Fibroblast of skin of left quadriceps (primary cell): Measurements from ENCODE around the gene PPP4R1.
"Not testable (repeated sequence)": the region's sequence is repeated elsewhere in the genome, so short reads cannot be mapped to it uniquely, and the experiment has no call there.

Source experiments
- DNase-seq, 2 experiments: peaks; one replicate each; pipeline ENCODE4 v3.0.0-alpha.2; 2013; ENCODE audit warnings: low read depth in 2 of 2

Gene PPP4R1

GRCh38 chr18:9614401-9615279 lies at the start of gene PPP4R1:
Gene PPP4R1, minus strand, starts transcription at chr18:9614559. Its CDS starts 75 bp downstream, at chr18:9614484.
- DNase-seq = no peak

DNA sequence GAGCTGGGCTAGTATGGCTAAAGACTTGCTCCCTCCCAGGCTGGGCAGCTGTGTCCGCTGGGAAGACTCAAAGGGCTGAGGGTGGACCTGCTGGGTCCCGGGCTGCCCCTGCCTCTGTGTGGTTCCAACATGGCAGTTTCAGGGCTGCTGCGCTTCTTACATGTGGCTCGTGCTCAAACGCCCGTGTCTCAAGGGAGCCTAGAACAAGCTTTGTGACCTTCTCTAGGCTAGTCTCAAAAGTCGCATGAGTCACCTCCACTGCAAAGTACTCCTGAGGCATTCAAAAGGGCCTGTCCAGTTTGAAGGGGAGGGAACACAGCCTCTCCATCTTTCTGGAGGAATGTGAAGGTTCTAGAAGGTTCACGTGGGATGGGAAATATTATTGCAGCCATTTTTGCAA lies 49.0 kb upstream of the PPP4R1 start:
- no peak for DNase-seq

- no peak for DNase-seq
Measured at GRCh38 chr18:9661564-9661963, 47.2 kb upstream of the PPP4R1 start.

- DNase-seq = no peak
Measured at GRCh38 chr18:9659499-9660375, 45.4 kb upstream of the PPP4R1 start.

- no peak for DNase-seq
Measured at GRCh38 chr18:9658087-9658641, 43.8 kb upstream of the PPP4R1 start.

DNA sequence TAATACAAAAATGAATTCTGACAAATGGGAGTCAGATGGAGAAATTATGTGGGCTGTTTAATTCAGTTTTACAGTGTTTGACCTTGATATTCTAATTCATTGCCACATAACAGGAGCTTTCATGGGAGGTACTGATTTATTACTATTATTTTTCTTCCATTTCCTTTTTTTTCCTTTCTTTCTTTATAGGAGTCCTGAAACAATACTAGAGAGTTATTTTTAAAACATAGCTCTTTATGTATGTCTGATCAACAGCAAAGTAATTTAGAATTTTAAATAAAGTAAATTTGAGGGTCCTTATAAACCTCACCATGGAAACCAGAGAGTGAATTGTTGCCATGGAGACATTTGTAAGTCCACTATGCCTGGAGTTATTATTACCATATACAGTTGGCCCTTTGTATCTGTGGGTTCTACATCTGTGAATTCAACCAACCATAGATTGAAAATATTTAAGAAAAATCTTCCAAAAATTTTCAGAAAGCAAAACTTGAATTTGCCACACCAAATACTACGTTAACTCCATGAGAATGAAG lies 40.9 kb upstream of the PPP4R1 start:
- DNase-seq = no peak

DNA sequence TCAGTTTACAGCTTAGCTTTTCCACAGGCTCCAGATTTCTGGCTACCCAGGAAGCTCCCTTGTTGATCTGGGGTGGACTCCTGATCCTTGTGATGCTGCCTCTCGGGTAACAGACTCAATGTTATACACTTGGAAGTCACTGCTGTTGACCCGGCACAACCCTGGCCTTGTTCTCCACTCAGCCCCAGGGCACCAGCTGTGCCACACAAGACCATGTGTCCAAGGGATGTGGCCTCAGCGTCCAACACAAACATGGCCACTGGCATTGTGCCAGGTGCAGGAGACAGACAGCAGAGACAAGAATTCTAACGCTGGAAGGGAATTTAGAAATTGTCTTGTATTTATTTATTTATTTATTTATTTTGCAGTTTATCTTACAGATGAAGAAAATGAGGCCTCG lies 39.0 kb upstream of the PPP4R1 start:
- no peak for DNase-seq

DNA sequence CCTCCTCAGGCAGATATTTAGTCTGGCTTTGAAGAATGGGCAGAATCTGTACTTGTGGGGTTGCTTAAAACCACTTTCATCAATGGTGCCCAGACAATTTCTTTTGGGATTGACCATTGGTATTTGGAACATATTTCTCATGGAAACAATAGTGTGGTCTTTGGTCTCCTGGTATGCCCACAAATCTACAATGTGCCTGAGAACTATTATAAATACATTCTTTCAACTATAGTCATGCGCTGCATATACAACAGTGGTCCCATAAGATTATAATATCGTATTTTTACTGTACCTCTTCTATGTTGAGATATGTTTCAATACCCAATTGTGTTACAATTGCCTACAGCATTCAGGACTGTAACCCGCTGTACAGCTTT lies 34.8 kb upstream of the PPP4R1 start:
- DNase-seq = peak in 1 of 2 experiments; percentile 48

- no peak for DNase-seq
Measured at GRCh38 chr18:9648431-9649163, 34.2 kb upstream of the PPP4R1 start.

- no peak for DNase-seq
Measured at GRCh38 chr18:9647496-9648323, 33.4 kb upstream of the PPP4R1 start.

- DNase-seq = peak; percentile 97
Measured at GRCh38 chr18:9643549-9643948, 29.2 kb upstream of the PPP4R1 start.

DNA sequence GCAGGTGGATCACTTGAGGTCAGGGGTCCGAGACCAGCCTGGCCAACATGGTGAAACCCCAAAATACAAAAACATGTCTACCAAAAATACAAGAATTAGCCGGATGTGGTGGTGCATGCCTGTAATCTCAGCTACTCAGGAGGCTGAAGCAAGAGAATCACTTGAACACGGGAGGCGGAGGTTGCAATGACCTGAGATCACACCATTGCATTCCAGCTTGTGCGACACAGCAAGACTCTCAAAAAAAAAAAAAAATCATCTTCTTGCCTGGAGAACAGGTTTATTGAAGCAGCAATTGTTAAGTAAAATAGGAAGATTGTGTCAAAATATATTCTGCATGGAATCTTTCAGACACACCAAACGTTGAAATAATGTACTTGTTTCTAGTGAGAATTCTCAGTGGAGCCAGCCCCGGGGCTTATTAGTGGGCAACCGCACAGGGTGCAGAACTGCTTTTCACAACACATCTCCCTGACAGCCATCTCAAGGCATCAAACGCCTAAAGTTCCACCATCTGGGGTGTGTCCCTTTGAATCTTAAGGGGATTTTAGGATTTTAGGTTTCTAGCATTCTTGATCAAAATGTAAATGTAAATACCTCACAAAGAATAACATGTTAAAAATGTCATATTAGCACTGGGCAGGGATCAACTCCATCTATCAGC lies 28.6 kb upstream of the PPP4R1 start:
- DNase-seq = no peak

DNA sequence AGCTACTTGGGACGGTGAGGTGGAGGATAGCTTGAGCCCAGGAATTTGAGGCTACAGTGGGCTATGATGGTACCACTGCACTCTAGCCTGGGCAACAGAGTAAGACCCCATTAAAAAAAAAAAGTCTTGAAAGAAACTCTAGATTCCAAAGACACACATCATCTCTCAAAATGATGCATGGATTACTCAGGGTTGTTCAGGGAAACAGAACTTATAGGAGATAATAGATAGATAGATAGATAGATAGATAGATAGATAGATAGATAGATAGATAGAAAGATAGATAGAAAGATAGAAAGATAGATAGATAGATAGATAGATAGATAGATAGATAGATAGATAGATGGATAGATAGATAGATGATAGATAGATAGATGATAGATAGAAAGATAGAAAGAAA lies 26.7 kb upstream of the PPP4R1 start:
- DNase-seq = not testable (repeated sequence)

GRCh38 chr18:9638886-9639285 lies 24.5 kb upstream of the PPP4R1 start:
- DNase-seq = no peak

GRCh38 chr18:9637036-9637767 lies 22.8 kb upstream of the PPP4R1 start:
- DNase-seq = no peak

GRCh38 chr18:9634856-9635255 lies 20.5 kb upstream of the PPP4R1 start:
- no peak for DNase-seq

DNA sequence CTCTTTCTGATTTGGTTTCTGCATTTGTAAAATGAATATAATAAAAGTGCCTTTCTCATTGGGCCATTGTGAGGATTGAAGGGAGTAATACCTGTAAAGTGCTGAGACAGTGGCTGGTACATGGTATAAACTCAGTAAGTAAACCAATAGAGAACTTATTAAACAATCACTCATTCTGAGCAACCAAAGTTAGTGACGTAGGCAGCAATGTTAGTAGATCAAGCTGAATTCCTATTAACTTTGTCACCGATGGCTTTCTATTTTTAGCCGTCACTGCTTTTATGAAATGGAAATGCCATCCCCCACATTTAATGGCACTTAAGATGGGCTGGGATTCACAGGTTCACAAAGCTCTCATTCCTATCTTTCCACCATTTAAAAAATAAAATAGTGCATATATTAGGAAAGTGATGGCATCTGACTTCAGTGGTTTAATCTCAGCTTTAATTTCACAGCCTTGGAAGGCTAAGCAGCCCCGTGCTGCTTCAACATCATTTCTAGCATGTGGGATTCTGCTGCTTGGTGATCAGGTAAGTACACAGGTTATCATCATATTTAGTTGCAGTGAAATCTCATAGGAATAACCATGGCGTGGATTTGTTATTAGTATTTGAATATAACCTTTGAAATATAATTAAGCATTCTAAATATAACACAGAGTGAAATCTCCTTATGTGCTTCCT lies 17.6 kb upstream of the PPP4R1 start:
- peak; percentile 78 for DNase-seq

GRCh38 chr18:9630444-9630843 lies 16.1 kb upstream of the PPP4R1 start:
- DNase-seq = no peak

DNA sequence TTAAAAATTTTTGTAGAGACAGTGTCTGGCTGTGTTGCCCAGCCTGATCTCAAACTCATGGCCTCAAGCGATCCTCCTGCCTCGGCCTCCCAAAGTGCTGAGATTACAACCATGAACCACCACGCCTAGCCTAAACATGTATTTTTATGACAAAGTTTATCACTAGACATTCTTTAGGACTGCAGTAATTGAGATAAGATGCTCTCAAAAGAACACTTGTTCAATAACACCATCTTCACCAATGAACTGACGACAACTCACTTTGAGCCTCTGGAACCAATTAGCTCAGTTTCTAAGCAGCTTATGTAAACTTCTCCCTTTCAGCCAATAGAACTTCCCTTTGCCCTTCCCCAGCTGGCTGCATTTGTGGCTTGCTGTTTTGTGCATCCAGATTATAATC lies 15.3 kb upstream of the PPP4R1 start:
- DNase-seq = peak; percentile 65 to 68
